HG03571 (cell line): ENCODE measurements around the gene PLAGL2.
"Not testable (repeated sequence)": the region's sequence is repeated elsewhere in the genome, so short reads cannot be mapped to it uniquely, and the experiment has no call there.

Source experiments
- ATAC-seq: cut with Tn5 transposase; IDR thresholded peaks from one replicate; pipeline ENCODE4 v1.9.1; 2021; ENCODE audit not compliant: unreplicated experiment

The PLAGL2 gene

GRCh38 chr20:32204205-32205109 is 3.1 kb downstream of the PLAGL2 start:
- no peak for ATAC-seq

DNA sequence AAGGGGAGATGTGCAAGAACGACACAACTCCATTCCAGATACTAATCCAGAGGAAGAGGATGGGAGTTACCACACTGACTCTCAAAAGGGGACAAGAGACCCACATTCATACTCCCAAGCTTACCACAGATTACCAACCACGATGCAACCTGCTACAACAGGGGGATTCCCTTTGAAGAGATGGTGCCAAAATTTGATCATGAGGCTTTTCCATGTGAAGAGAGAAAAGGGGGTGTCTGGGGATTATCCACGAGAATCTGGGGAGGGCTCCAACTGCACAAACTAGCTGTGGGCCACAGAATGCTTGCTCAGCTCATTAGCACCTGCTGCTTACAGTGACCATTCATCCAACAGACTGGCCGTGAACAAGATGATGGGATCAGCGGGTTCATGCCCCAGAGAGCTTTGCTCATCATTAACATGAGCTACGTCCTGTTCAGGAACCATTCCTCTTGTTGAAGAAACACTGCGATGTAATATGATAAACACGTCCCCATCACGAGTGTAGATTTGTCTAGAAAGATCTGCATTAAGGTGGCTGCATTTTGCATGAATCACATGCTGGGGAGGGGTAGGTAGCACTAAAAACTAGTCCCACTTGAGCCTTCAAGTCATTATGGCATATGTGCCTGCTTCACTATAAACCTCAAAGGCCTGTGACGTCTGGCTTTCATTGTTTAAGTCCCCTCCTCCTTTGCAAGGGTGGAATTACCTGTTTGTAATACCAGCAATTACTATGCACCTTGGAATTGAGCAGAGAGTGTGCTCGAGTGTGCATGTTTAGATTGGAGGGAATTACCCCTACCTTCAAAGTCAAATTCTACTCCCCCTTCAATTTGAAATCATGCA is 4.0 kb downstream of the PLAGL2 start:
- no peak for ATAC-seq

GRCh38 chr20:32201977-32202363 is 5.6 kb downstream of the PLAGL2 start:
- no peak for ATAC-seq

DNA sequence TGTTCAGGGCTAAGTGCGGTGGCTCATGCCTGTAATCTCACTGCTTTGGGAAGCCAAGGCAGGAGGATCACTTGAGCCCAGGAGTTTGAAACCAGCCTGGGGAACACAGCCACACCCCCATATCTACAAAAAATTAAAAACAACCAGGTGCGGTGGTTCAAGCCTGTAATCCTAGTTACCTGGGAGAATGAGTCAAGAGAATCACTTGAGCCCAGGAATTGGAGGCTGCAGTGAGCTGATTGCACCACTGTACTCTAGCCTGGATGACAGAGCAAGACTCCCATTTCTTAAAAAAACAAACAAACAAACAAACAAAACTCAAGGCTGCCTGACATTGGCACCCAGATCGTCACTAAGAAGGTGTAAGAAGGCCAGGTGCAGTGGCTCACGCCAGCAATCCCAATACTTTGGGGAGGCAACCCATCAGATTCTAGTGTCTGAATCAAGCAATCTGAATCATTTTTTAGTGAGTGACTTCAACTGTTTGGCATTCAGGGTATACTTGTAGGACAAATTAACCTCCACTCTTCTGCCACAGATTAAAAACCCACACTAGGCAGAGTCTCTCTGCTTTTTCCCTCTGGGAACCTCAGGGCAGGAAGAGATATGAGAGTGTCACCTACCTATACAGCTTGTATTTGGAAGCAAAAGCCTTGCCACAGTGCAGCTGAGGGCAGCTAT is 6.1 kb downstream of the PLAGL2 start:
- no peak for ATAC-seq

DNA sequence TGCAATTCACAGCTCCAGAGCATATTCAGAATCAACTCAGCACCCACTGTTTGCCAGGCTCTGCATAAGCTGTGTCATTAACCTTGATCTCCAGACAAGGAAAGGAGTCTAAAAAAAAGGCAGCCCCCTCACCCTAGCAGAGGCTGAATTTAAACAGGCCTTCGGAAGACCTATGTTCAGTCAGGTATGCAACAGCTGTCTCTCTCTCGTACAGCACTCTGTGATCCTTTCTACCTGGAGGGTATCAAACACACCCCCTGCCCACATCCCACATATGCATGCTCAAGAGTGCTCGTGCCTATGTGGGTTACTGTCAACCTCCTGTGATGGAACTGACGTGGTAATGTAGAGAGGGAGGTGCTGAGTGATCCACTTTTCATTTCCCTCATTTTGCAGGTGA is 8.5 kb downstream of the PLAGL2 start:
- no peak for ATAC-seq

DNA sequence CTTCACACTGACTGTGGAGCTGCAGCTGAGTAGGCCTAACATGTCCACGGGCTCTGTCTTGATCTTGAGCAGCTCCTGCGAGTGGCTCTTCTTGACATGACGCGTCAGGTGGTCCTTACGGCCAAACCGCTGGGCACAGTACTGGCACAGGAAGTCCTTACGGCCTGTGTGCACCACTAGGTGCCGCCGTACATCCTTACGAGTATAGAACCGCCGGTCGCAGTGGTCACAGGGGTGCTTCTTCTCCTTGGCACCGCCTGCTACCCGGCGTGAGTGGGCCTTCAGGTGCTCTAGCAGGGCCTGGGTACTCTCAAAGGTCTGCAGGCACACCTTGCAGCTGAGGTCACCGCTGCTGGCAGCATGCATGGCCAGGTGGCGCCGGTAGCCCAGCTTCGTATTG is 10.4 kb downstream of the PLAGL2 start:
- ATAC-seq, result not testable (repeated sequence)

DNA sequence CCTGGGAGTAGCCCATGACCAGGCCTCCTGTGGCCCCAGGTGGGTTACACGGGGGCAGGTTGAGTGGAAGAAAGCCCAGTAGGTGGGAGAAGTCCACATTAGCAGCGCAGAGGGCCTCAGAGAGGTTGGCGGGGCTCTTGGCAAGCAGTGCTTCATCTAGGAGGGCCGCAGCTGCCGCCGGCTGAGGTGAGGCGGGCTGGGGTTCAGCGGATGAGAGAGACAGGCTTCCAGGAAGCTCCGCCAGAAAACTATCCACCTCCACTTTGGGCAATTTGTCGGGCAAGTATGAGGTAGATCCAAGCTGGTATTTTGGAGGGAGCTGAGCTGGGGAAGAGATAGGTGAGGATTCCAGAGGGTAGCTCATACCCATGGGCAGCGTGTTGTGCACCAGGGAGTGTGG is 10.9 kb downstream of the PLAGL2 start:
- ATAC-seq, result not testable (repeated sequence)

DNA sequence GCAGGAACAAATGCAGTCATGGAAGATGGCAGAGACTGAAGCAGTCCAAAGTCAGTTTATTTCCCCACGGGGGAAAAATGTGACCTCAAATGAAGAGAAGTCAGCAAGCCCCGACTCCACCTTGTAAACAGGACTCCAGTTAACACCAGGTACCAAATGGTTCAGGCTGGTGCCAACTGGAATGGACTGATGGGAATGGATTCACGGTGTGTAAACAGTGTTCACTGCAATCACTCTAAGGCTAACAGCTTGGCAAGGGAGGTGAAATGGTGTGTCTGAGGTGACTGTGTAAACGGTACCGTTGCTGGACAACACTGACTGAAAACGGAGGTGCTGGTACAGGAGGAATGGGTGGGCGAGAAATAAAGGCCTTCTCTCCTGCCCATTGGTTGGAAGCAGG is 12.0 kb downstream of the PLAGL2 start:
- ATAC-seq, result no peak

DNA sequence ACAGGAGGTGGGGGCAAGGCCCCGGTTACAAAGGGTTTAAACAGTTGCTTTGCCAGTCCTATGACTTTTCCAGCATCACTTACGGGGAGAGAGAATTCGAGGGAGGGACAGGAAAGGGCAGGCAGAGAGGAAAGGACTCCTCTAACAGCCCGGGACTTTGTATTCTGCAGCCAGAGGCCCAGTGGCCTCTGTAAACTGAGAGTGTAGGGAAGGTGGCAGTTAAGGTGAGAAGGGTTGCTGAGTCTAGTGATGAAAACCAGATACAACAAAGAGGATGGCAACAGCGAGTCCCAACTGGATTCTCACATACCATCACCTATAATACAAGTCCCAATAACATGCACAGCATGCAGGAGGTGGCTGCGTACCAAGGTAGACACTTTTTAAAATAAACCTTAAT is 13.5 kb downstream of the PLAGL2 start:
- no peak for ATAC-seq

- not testable (repeated sequence) for ATAC-seq
These were observed 14.2 kb downstream of the PLAGL2 start for GRCh38 chr20:32193336-32193735.

DNA sequence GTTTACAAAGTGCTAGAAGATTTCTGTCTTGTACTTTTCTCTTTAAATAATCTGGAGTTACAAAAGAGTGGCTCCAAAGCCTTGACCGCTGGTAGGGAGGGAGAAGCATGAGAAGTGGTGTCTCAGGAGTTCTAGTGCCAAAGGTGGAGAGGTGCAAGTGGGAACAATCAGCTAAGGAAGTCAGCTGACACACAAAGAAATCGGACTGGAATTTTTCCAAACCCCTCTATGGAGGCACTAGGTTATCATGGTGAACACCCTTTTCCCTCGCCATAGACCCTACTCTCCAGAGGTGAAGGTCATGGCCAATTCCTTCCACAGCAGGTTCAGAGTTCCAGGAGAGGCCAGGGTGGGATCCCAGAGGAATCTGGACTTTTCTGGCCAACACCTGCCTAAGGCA is 14.8 kb downstream of the PLAGL2 start:
- no peak for ATAC-seq

GRCh38 chr20:32191873-32192272 is 15.7 kb downstream of the PLAGL2 start:
- ATAC-seq, result no peak

GRCh38 chr20:32191422-32191821 is 16.1 kb downstream of the PLAGL2 start:
- no peak for ATAC-seq

- no peak for ATAC-seq
These were observed 16.7 kb downstream of the PLAGL2 start for GRCh38 chr20:32190616-32191415.

DNA sequence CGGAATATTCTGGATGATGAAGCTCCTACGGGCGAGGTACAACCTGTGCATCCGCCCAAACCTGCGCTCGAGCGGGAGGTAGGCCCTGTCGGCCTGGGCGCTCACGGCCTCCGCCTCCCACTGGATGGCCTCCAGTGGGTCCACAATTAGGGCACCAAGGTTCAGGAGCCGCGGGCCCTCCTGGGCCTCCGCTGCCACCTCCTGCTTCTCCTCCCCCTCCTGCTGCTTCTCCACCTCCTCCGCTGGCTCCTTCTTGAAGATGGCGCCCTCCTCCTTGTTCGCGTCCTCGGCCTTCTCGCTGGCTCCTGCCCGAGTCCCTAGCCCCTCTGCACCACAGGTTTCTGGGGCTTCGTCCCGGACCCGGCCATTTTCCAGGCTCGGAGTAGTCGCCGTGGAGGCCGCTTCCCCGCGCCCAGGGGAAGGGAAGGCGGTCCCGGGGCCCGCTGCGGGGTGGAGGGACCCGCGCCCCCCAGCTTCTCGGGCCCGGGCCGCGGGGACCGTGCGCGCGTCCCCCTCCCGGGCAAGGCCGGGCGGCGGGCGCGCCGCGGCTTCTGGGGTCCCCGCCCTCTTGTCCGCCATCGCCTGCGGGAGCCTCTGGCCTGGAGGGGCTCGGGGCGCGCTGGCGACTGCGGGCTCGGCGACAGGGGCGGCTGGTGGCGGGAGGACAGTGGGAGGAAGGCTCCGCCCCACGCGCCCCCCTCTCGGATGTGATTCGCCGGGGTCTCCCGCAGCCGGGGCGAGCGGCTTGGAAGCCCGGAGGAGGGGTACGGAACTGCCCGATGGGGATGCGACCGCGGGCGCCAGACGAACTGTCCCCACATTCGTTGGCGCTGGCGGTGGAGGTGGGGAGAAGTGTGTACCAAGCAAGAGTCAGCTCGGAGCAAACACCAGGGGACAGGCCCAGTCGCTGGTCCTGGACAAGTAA is 17.6 kb downstream of the PLAGL2 start:
- ATAC-seq, result no peak

DNA sequence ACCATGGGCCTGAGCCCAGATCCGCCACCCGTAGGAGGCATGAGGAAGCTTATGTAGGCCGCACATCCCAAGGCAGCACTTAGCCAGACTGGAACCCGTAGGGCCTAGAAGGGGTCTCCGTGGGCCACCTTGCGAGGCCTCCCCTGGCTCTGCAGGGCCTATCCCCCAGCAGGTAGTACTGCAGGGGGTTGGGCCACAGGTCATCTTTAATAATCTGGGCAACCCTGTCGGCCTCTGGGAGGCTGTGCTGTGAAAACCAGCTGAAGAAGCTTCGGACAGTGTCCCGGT is 18.5 kb downstream of the PLAGL2 start:
- no peak for ATAC-seq

GRCh38 chr20:32188376-32189122 is 19.0 kb downstream of the PLAGL2 start:
- ATAC-seq, result no peak

DNA sequence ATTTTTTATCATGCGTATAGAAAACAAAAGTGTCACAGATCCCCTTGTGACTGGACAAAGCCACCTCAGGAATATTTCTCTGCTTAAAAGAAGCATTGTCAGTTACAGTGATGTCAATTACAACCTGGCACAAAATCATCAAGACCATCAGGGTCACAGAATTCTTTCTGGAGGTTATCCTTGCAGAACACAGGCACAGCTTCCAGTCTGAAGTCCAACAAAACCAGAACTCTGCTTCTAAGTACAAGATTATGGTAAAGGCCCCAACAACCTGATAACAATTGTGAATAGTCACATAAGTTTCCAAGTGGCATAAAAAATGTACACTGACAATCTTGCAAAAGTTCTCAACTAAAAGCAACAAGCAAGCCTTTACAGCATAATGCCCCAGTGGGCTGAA is 21.0 kb downstream of the PLAGL2 start:
- no peak for ATAC-seq

- ATAC-seq, result no peak
These were observed 22.5 kb downstream of the PLAGL2 start for GRCh38 chr20:32184961-32185603.
